Measurements from ENCODE around the gene NACC2.

DNA sequence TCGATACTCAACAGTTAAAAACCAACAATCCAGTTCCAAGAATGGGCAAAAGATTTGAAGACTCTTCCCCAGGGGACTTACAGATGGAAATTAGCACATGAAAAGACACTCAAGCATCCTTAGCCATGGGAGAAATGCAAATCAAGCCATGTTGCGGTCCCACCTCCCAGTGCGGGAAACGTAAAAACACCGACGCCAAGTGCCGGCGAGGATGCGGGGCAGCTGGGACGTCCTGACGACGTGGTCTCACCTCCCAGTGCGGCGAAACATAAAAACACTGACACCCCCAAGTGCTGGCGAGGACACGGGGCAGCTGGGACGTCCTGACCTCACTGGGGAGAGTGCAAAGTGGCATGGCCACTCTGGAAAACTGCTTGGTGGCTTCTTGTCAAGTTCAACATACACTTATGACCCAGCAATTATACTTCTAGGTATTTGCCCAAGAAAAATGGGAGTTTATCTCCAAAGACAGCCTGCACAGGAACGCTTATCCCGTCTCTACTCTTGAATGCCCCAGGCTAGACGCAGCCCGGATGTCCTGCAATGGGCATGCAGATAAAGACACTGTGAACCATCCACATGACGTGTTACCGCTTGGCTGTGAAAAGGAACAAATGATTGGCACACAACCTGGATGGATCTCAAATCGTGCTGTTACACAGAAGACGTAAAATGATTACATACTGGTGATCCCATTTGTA is 73.8 kb downstream of the NACC2 start:
- TF ChIP-seq, protein P1, sequence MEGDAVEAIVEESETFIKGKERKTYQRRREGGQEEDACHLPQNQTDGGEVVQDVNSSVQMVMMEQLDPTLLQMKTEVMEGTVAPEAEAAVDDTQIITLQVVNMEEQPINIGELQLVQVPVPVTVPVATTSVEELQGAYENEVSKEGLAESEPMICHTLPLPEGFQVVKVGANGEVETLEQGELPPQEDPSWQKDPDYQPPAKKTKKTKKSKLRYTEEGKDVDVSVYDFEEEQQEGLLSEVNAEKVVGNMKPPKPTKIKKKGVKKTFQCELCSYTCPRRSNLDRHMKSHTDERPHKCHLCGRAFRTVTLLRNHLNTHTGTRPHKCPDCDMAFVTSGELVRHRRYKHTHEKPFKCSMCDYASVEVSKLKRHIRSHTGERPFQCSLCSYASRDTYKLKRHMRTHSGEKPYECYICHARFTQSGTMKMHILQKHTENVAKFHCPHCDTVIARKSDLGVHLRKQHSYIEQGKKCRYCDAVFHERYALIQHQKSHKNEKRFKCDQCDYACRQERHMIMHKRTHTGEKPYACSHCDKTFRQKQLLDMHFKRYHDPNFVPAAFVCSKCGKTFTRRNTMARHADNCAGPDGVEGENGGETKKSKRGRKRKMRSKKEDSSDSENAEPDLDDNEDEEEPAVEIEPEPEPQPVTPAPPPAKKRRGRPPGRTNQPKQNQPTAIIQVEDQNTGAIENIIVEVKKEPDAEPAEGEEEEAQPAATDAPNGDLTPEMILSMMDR (IDR thresholded peaks at IDR 0.05 in 4 of 5, conservative IDR thresholded peaks at IDR 0.05 in 1 of 5) = no peak
- TF ChIP-seq POLR2A (IDR thresholded peaks at IDR 0.05) = no peak

Measured in gastrocnemius medialis (tissue), 4 donors.